SK-N-SH treated with all-trans-retinoic acid at 6 μM for 48 hours (cell line): ENCODE measurements around the gene MARK3.

Experiments used
- CREB5 ChIP-seq: fragments of 250-450 bp; sonication (Bioruptor Pico); IDR thresholded peaks from 2 replicates; pipeline ENCODE4 v1.5.1; 2020; ENCODE audit warnings: low read depth, mild to moderate bottlenecking, moderate library complexity
- CSDC2 ChIP-seq: fragments of 250-450 bp; sonication (Bioruptor Pico); IDR thresholded peaks from 2 replicates; pipeline ENCODE4 v1.5.0; 2020; ENCODE audit warnings: mild to moderate bottlenecking, moderate library complexity
- CSRNP3 ChIP-seq: fragments of 250-450 bp; sonication (Bioruptor Pico); IDR thresholded peaks from 2 replicates; pipeline ENCODE4 v1.5.1; 2021; ENCODE audit warnings: mild to moderate bottlenecking, moderate library complexity
- ESRRG ChIP-seq: fragments of 250-450 bp; sonication (Bioruptor Pico); IDR thresholded peaks from 2 replicates; pipeline ENCODE4 v1.6.1; 2021; ENCODE audit warnings: mild to moderate bottlenecking
- ISL1 ChIP-seq: fragments of 250-450 bp; sonication (Bioruptor Pico); IDR thresholded peaks from 2 replicates; pipeline ENCODE4 v2.1.2; 2022; ENCODE audit warnings: mild to moderate bottlenecking, moderate library complexity
- PATZ1 ChIP-seq: fragments of 250-450 bp; sonication (Bioruptor Pico); IDR thresholded peaks from 2 replicates; pipeline ENCODE4 v1.8.0; 2020; ENCODE audit warnings: mild to moderate bottlenecking, moderate library complexity, borderline replicate concordance
- RARB ChIP-seq: fragments of 250-450 bp; sonication (Bioruptor Pico); IDR thresholded peaks from 2 replicates; pipeline ENCODE4 v1.8.0; 2021; ENCODE audit warnings: mild to moderate bottlenecking, moderate library complexity
- TOX ChIP-seq: fragments of 250-450 bp; sonication (Bioruptor Pico); IDR thresholded peaks from 2 replicates; pipeline ENCODE4 v1.8.0; 2021; ENCODE audit warnings: mild to moderate bottlenecking, moderate library complexity, borderline replicate concordance
- TSHZ2 ChIP-seq: fragments of 250-450 bp; sonication (Bioruptor Pico); IDR thresholded peaks from 2 replicates; pipeline ENCODE4 v1.5.0; 2020; ENCODE audit warnings: mild to moderate bottlenecking, moderate library complexity
- ZFP3 ChIP-seq: fragments of 250-450 bp; sonication (Bioruptor Pico); IDR thresholded peaks from 2 replicates; pipeline ENCODE4 v1.5.0; 2020; ENCODE audit warnings: mild to moderate bottlenecking, moderate library complexity
- ZFP30 ChIP-seq: fragments of 450-650 bp; formaldehyde crosslinking; IDR thresholded peaks from 2 replicates; pipeline ENCODE4 v1.5.0; 2022; ENCODE audit warnings: mild to moderate bottlenecking, moderate library complexity
- ZNF565 ChIP-seq: fragments of 450-650 bp; formaldehyde crosslinking; conservative IDR thresholded peaks from 2 replicates; pipeline ENCODE4 v1.5.0; 2020; ENCODE audit warnings: low read depth, mild to moderate bottlenecking, moderate library complexity
- ZNF70 ChIP-seq: fragments of 450-650 bp; formaldehyde crosslinking; IDR thresholded peaks from 2 replicates; pipeline ENCODE4 v1.5.0; 2020; ENCODE audit warnings: mild to moderate bottlenecking, moderate library complexity
- ZNF8 ChIP-seq: fragments of 450-650 bp; formaldehyde crosslinking; IDR thresholded peaks from 2 replicates; pipeline ENCODE4 v1.5.0; 2020; ENCODE audit warnings: mild to moderate bottlenecking, moderate library complexity

- TF ChIP-seq ZFP3 (CRISPR knock-in tag) = no peak
- TF ChIP-seq ZNF565 (CRISPR knock-in tag) = no peak
- no peak for TF ChIP-seq CSDC2 (CRISPR knock-in tag)
- no peak for TF ChIP-seq ISL1 (CRISPR knock-in tag)
- no peak for TF ChIP-seq CSRNP3 (CRISPR knock-in tag)
- no peak for TF ChIP-seq ZFP30 (CRISPR knock-in tag)
- no peak for TF ChIP-seq ZNF70
- TF ChIP-seq ZNF8 (CRISPR knock-in tag) = no peak
- no peak for TF ChIP-seq TSHZ2 (CRISPR knock-in tag)
- TF ChIP-seq TOX (CRISPR knock-in tag) = no peak
- no peak for TF ChIP-seq RARB (CRISPR knock-in tag)
- no peak for TF ChIP-seq ESRRG
- no peak for TF ChIP-seq CREB5 (CRISPR knock-in tag)
- TF ChIP-seq PATZ1 (CRISPR knock-in tag) = no peak
Observed at GRCh38 chr14:103503296-103503695, 118.1 kb downstream of the MARK3 start.
